CD14-positive monocyte (primary cell): ENCODE measurements around the gene FAM200B. TPM values are rescaled to one million over a fixed set of nuclear protein-coding genes. Genes with fewer than 3 reads are reported as not detected.
A peak's percentile ranks its signal among the peaks of the same experiment; 100 is the strongest.

Experiments used
- DNase-seq, 3 donors: peaks; one replicate each; pipeline ENCODE4 v3.0.0-alpha.2; 2011 to 2022
- H2AFZ ChIP-seq: 2 replicates; pipeline ENCODE4 v1.6.0; 2012; ENCODE audit warnings: mild to moderate bottlenecking, low read depth, low read length, inconsistent platforms; ENCODE audit not compliant: insufficient read depth, poor library complexity, severe bottlenecking
- H3K27ac ChIP-seq, 2 donors: 1 replicate in 1 of 2; 2 replicates in 1 of 2; pipeline ENCODE4 v1.5.1; 2012 to 2013; ENCODE audit warnings: low read length in 2 of 2, control low read depth in 1 of 2, inconsistent platforms in 1 of 2, low read depth in 1 of 2, mild to moderate bottlenecking in 1 of 2
- H3K27me3 ChIP-seq, 2 donors: one replicate each; pipeline versions ENCODE4 v1.6.0 to v1.6.1; 2011 to 2013; ENCODE audit warnings: low read length in 2 of 2; ENCODE audit not compliant: control insufficient read depth in 2 of 2, insufficient read depth in 2 of 2
- H3K36me3 ChIP-seq, 2 donors: replicated peaks in 1 of 2; 1 replicate in 1 of 2; 2 replicates in 1 of 2; pipeline versions ENCODE4 v1.5.1 to v1.6.1; 2012 to 2013; ENCODE audit warnings: low read length in 2 of 2, control low read depth in 1 of 2, inconsistent platforms in 1 of 2, mild to moderate bottlenecking in 1 of 2; ENCODE audit not compliant: insufficient read depth in 2 of 2, control insufficient read depth in 1 of 2
- H3K4me1 ChIP-seq, 2 donors: 1 replicate in 1 of 2; 2 replicates in 1 of 2; pipeline versions ENCODE4 v1.5.1 to v1.6.1; 2012 to 2013; ENCODE audit warnings: low read length in 2 of 2, control low read depth in 1 of 2, inconsistent platforms in 1 of 2, mild to moderate bottlenecking in 1 of 2, moderate library complexity in 1 of 2; ENCODE audit not compliant: insufficient read depth in 2 of 2, control insufficient read depth in 1 of 2
- H3K4me2 ChIP-seq: replicated peaks from 2 replicates; pipeline ENCODE3; 2012; ENCODE audit warnings: low read length, moderate library complexity, mild to moderate bottlenecking; ENCODE audit not compliant: poor library complexity, severe bottlenecking; ENCODE audit errors: extremely low read depth
- H3K4me3 ChIP-seq, 3 experiments: fragments of 200-600 bp in 1 of 3; sonication (generic) in 1 of 3; replicated peaks in 1 of 3; 1 replicate in 2 of 3; 2 replicates in 1 of 3; pipeline ENCODE4 v1.5.1; 2011 to 2013; ENCODE audit warnings: low read length in 3 of 3, mild to moderate bottlenecking in 3 of 3, control low read depth in 2 of 3, low read depth in 2 of 3, inconsistent platforms in 1 of 3, moderate library complexity in 1 of 3
- H3K79me2 ChIP-seq: 2 replicates; pipeline ENCODE4 v1.6.0; 2012; ENCODE audit warnings: mild to moderate bottlenecking, control low read depth, inconsistent platforms, low read length, moderate library complexity; ENCODE audit not compliant: insufficient read depth
- H3K9ac ChIP-seq: 2 replicates; pipeline ENCODE4 v1.6.0; 2017; ENCODE audit warnings: low read length, mild to moderate bottlenecking; ENCODE audit not compliant: insufficient read depth, poor library complexity, severe bottlenecking
- H3K9me3 ChIP-seq, 2 donors: replicated peaks in 1 of 2; 1 replicate in 1 of 2; 2 replicates in 1 of 2; pipeline versions ENCODE4 v1.5.1 to v1.6.1; 2012 to 2013; ENCODE audit warnings: low read length in 2 of 2, control low read depth in 1 of 2; ENCODE audit not compliant: control insufficient read depth in 1 of 2, insufficient read depth in 1 of 2
- H4K20me1 ChIP-seq: 2 replicates; pipeline ENCODE4 v1.6.0; 2012; ENCODE audit warnings: mild to moderate bottlenecking, low read length, control low read depth, moderate library complexity; ENCODE audit not compliant: insufficient read depth
- H3K27ac Mint-ChIP-seq, 7 donors: one replicate each; pipeline ENCODE4 v1.8.0; 2020; ENCODE audit warnings: mild to moderate bottlenecking in 7 of 7, mixed read lengths in 7 of 7, moderate library complexity in 6 of 7, inconsistent platforms in 2 of 7
- H3K27me3 Mint-ChIP-seq, 3 donors: one replicate each; pipeline ENCODE4 v1.8.0; 2021 to 2022; ENCODE audit warnings: low read depth in 3 of 3, mild to moderate bottlenecking in 3 of 3, mixed read lengths in 3 of 3, moderate library complexity in 3 of 3, inconsistent platforms in 1 of 3
- H3K36me3 Mint-ChIP-seq, 2 donors: one replicate each; pipeline ENCODE4 v1.8.0; 2020; ENCODE audit warnings: mixed read lengths in 2 of 2, inconsistent platforms in 1 of 2, mild to moderate bottlenecking in 1 of 2
- H3K4me1 Mint-ChIP-seq: one replicate; pipeline ENCODE4 v1.8.0; 2020; ENCODE audit warnings: mild to moderate bottlenecking, mixed read lengths
- H3K4me3 Mint-ChIP-seq, 2 donors: one replicate each; pipeline ENCODE4 v1.8.0; 2020; ENCODE audit warnings: mild to moderate bottlenecking in 2 of 2, mixed read lengths in 2 of 2, moderate library complexity in 1 of 2
- H3K9me3 Mint-ChIP-seq, 7 donors: one replicate each; pipeline ENCODE4 v1.8.0; 2020 to 2022; ENCODE audit warnings: mixed read lengths in 7 of 7, mild to moderate bottlenecking in 6 of 7, moderate library complexity in 6 of 7, inconsistent platforms in 2 of 7
- WGBS: methylation state at CpG from one replicate; pipeline ENCODE4 v1.1.5; 2013; ENCODE audit warnings: missing lambda C conversion rate; ENCODE audit not compliant: insufficient coverage; 5-methylcytosine and 5-hydroxymethylcytosine counted together
- intact Hi-C, 2 donors: fragments of 100-400 bp; cut with micrococcal nuclease; formaldehyde crosslinking; loops; one replicate each; pipeline versions ENCODE4 v1.15.0 to v1.15.1; 2023
- polyA plus RNA-seq, 3 donors: library from polyadenylated mRNA; depleted of rRNA in 1 of 3; unstranded in 2 of 3; stranded (reverse) in 1 of 3; fragments of 300-500 nt in 2 of 3; fragments of >200 nt in 1 of 3; fragmentation: Illumina TruSeq in 2 of 3; gene quantifications; 1 replicate in 2 of 3; 2 replicates in 1 of 3; pipeline ENCODE4 v1.2.3, GENCODE V29; 2012 to 2021
- TF ChIP-seq, protein P1 (sequence below): fragments of 200-600 bp; IDR thresholded peaks from one replicate; pipeline ENCODE4 v1.8.0; 2022; ENCODE audit warnings: antibody characterized with exemption, mild to moderate bottlenecking

The FAM200B gene
- polyA plus RNA-seq, 3 donors: 65.7 to 169 (median 151) TPM

DNA sequence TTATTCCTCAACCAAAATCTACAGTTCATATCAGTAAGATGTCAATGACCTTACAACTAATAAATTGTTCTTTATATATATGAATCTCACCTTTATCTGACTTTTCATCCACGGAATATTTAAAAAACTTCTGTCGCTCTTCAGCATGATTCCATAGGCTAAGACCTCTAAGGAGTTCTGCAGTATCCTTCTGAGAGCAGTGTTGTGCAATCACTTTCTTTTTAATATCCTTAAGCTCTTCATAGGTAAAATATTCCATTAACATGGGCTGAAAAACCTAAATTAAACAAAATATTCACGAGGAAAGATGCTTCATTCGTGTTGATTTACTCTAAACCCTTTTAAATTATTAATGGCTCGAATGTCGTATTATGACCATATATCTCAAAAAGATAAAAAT, 43.2 kb upstream of the FAM200B start:
- H3K27ac Mint-ChIP-seq: peak overlapping the region in 2 of 7 donors; percentile 7 to 43
- Histone ChIP-seq H3K4me1 (no peaks in the 10 kb centered on the region), H3K79me2 (peaks cover 99% of the 10 kb centered on the region), H3K9me3 (no peaks in the 10 kb centered on the region), H4K20me1 (peaks cover 100% of the 10 kb centered on the region), H3K36me3 (peaks cover 95 to 100% of the 10 kb centered on the region in 2 donors), H3K4me3 (no peak overlapping the region), H3K27ac (peak overlapping the region in 1 of 2 donors; percentile 40), H2AFZ (no peak overlapping the region), H3K9ac (no peak overlapping the region), H3K27me3 (no peaks in the 10 kb centered on the region), H3K4me2 (no peak overlapping the region)
- no peaks in the 10 kb centered on the region for H3K27me3 Mint-ChIP-seq
- intact Hi-C loops: no loop called here
- H3K9me3 Mint-ChIP-seq: peaks cover 0 to 1% (median 0%) of the 10 kb centered on the region in 7 donors
- H3K4me3 Mint-ChIP-seq: no peak overlapping the region
- H3K36me3 Mint-ChIP-seq: peaks cover 58 to 88% of the 10 kb centered on the region in 2 donors
- TF ChIP-seq, protein P1, sequence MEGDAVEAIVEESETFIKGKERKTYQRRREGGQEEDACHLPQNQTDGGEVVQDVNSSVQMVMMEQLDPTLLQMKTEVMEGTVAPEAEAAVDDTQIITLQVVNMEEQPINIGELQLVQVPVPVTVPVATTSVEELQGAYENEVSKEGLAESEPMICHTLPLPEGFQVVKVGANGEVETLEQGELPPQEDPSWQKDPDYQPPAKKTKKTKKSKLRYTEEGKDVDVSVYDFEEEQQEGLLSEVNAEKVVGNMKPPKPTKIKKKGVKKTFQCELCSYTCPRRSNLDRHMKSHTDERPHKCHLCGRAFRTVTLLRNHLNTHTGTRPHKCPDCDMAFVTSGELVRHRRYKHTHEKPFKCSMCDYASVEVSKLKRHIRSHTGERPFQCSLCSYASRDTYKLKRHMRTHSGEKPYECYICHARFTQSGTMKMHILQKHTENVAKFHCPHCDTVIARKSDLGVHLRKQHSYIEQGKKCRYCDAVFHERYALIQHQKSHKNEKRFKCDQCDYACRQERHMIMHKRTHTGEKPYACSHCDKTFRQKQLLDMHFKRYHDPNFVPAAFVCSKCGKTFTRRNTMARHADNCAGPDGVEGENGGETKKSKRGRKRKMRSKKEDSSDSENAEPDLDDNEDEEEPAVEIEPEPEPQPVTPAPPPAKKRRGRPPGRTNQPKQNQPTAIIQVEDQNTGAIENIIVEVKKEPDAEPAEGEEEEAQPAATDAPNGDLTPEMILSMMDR: no peak
- DNase-seq: no peak
- peaks cover 4% of the 10 kb centered on the region for H3K4me1 Mint-ChIP-seq
- no CpG with 5 or more reads among the region's 6 CpGs for WGBS

DNA sequence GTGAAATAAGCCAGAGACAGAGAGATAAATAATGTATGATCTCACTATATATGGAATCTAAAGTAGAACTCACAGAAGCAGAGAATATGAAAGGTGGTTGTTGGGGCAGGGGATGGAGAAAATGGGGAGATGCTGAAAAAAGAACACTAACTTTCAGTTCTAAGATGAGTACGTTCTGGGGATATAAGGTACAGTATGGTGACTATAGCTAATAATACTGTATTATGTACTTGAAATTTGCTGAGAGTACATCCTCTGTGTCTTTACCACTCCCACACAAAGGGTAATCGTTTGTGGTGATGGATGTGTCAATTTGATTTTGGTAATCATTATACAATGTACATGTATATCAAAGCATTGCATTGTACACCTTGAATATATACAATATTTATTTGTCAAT, 33.0 kb upstream of the FAM200B start:
- H3K27ac ChIP-seq: peak overlapping the region in 1 of 2 donors; percentile 28
- H3K4me2 ChIP-seq: no peak overlapping the region
- Mint-ChIP-seq H3K9me3 (no peaks in the 10 kb centered on the region), H3K4me3 (peak overlapping the region in 1 of 2 donors; percentile 54), H3K4me1 (peaks cover 71% of the 10 kb centered on the region), H3K27ac (peak overlapping the region in 4 of 7 donors; percentile 3 to 64 (median 36)), H3K36me3 (peaks cover 22 to 42% of the 10 kb centered on the region in 2 donors), H3K27me3 (no peaks in the 10 kb centered on the region)
- no CpG with 5 or more reads among the region's 2 CpGs for WGBS
- intact Hi-C loops: loop anchor here in 1 of 2 donors (5.0 kb wide), 1 partner anchor 34 kb away; the partner anchor contains the start of gene FAM200B
- no peaks in the 10 kb centered on the region for H3K27me3 ChIP-seq
- no peak overlapping the region for H3K4me3 ChIP-seq
- TF ChIP-seq, protein P1: no peak
- H4K20me1 ChIP-seq: peaks cover 94% of the 10 kb centered on the region
- no peak overlapping the region for H2AFZ ChIP-seq
- DNase-seq: no peak
- peaks cover 50 to 83% of the 10 kb centered on the region in 2 donors for H3K4me1 ChIP-seq
- no peak overlapping the region for H3K9ac ChIP-seq
- H3K79me2 ChIP-seq: peaks cover 100% of the 10 kb centered on the region
- H3K36me3 ChIP-seq: peaks cover 20 to 22% of the 10 kb centered on the region in 2 donors
- H3K9me3 ChIP-seq: no peaks in the 10 kb centered on the region
